ENCODE results near the gene ROCK2.

The ROCK2 gene

GRCh38 chr2:11344956-11345677 is 681 bp upstream of the ROCK2 start (continued):
- TF ChIP-seq, protein P1, sequence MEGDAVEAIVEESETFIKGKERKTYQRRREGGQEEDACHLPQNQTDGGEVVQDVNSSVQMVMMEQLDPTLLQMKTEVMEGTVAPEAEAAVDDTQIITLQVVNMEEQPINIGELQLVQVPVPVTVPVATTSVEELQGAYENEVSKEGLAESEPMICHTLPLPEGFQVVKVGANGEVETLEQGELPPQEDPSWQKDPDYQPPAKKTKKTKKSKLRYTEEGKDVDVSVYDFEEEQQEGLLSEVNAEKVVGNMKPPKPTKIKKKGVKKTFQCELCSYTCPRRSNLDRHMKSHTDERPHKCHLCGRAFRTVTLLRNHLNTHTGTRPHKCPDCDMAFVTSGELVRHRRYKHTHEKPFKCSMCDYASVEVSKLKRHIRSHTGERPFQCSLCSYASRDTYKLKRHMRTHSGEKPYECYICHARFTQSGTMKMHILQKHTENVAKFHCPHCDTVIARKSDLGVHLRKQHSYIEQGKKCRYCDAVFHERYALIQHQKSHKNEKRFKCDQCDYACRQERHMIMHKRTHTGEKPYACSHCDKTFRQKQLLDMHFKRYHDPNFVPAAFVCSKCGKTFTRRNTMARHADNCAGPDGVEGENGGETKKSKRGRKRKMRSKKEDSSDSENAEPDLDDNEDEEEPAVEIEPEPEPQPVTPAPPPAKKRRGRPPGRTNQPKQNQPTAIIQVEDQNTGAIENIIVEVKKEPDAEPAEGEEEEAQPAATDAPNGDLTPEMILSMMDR (tag by site-specific recombination; IDR thresholded peaks at IDR 0.05), result 0 out of 2 replicates have a peak, but pooled peaks have one; percentile 29
- peak; percentile 10; the same call in 1 of the 2 replicates for TF ChIP-seq SP3 (tag by site-specific recombination; IDR thresholded peaks at IDR 0.05)
- no peak for TF ChIP-seq ZNF133 (tag by site-specific recombination; IDR thresholded peaks at IDR 0.05)
- no peak for TF ChIP-seq ZNF792 (tag by site-specific recombination; IDR thresholded peaks at IDR 0.05)
- TF ChIP-seq, protein P2, sequence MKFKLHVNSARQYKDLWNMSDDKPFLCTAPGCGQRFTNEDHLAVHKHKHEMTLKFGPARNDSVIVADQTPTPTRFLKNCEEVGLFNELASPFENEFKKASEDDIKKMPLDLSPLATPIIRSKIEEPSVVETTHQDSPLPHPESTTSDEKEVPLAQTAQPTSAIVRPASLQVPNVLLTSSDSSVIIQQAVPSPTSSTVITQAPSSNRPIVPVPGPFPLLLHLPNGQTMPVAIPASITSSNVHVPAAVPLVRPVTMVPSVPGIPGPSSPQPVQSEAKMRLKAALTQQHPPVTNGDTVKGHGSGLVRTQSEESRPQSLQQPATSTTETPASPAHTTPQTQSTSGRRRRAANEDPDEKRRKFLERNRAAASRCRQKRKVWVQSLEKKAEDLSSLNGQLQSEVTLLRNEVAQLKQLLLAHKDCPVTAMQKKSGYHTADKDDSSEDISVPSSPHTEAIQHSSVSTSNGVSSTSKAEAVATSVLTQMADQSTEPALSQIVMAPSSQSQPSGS (tag by site-specific recombination; IDR thresholded peaks at IDR 0.05; ENCODE audit: low read depth), result no peak
- peak; percentile 32; the same call in 1 of the 2 replicates for TF ChIP-seq ZNF596 (tag by site-specific recombination; IDR thresholded peaks at IDR 0.05)
- no peak for TF ChIP-seq ZNF555 (tag by site-specific recombination; conservative IDR thresholded peaks at IDR 0.05)
- TF ChIP-seq ZNF658 (tag by site-specific recombination; IDR thresholded peaks at IDR 0.05), result no peak
- no peak for TF ChIP-seq GLI4 (tag by site-specific recombination; IDR thresholded peaks at IDR 0.05)
- TF ChIP-seq PRDM10 (tag by site-specific recombination; IDR thresholded peaks at IDR 0.05), result peak; percentile 80
- TF ChIP-seq ZNF221 (tag by site-specific recombination; IDR thresholded peaks at IDR 0.05; ENCODE audit: borderline replicate concordance), result no peak
- no peak for TF ChIP-seq ZNF280C (tag by site-specific recombination; IDR thresholded peaks at IDR 0.05)
- peak; percentile 67 for TF ChIP-seq ZNF398 (tag by site-specific recombination; IDR thresholded peaks at IDR 0.05)
- TF ChIP-seq, protein P3, sequence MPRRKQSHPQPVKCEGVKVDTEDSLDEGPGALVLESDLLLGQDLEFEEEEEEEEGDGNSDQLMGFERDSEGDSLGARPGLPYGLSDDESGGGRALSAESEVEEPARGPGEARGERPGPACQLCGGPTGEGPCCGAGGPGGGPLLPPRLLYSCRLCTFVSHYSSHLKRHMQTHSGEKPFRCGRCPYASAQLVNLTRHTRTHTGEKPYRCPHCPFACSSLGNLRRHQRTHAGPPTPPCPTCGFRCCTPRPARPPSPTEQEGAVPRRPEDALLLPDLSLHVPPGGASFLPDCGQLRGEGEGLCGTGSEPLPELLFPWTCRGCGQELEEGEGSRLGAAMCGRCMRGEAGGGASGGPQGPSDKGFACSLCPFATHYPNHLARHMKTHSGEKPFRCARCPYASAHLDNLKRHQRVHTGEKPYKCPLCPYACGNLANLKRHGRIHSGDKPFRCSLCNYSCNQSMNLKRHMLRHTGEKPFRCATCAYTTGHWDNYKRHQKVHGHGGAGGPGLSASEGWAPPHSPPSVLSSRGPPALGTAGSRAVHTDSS (tag by site-specific recombination; IDR thresholded peaks at IDR 0.05), result no peak
- TF ChIP-seq SP7 (tag by site-specific recombination; IDR thresholded peaks at IDR 0.05), result peak; percentile 68
- TF ChIP-seq ELK4 (IDR thresholded peaks at IDR 0.05; ENCODE audit: borderline replicate concordance, low read depth, low read length), result no peak
- peak; percentile 41; the same call in 1 of the 2 replicates for TF ChIP-seq ZNF677 (tag by site-specific recombination; IDR thresholded peaks at IDR 0.05)
- TF ChIP-seq KLF9 (tag by site-specific recombination; IDR thresholded peaks at IDR 0.05; ENCODE audit: low read depth), result no peak; the same call in 1 of the 2 replicates
- TF ChIP-seq ZNF791 (tag by site-specific recombination; IDR thresholded peaks at IDR 0.05), result no peak

Measured in HEK293 (cell line).